Measurements from ENCODE around the gene PRIMPOL. TPM values are rescaled to one million over a fixed set of nuclear protein-coding genes. Genes with fewer than 3 reads are reported as not detected.
"Not testable (repeated sequence)": the region's sequence is repeated elsewhere in the genome, so short reads cannot be mapped to it uniquely, and the experiment has no call there.

PRIMPOL gene
- total and polyA plus RNA-seq, 7 donors, result 4.2 to 11.1 (median 5.7) TPM

DNA sequence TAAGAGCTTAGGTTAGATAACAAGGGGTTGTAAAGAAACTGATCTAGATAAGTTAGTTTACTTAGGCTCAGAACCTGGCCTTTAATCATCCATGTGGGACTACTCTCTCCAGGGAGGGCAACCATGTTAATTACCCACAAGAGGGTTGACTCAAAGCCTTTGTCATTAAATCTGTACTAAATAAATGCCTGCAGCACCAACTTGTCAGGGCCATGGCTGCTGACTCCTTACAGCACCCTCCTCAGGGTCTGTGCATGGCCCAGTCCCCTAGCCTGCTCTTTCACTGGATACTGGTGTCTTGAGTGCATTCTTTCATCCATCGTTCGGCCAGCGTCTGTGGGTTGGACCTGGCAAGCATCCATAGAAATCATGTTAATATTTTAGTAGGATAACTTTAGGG is 35.0 kb upstream of the PRIMPOL start:
- Histone ChIP-seq H3K27ac (no peak overlapping the region), H3K4me3 (no peak overlapping the region), H3K9me3 (peaks cover 3% of the 10 kb centered on the region), H3K4me1 (no peaks in the 10 kb centered on the region), H3K36me3 (ENCODE audit: insufficient read depth in 1 of 2, low read depth in 1 of 2) (no peaks in the 10 kb centered on the region), H3K27me3 (ENCODE audit: insufficient read depth in 3 of 3, low read length in 2 of 3) (no peaks in the 10 kb centered on the region)
- DNase-seq (no peak), ATAC-seq (no peak)
- WGBS, 3 donors, result 84 to 88% (median 86%) methylated on average over 3 of the region's 3 CpGs
- TF ChIP-seq, protein P1, sequence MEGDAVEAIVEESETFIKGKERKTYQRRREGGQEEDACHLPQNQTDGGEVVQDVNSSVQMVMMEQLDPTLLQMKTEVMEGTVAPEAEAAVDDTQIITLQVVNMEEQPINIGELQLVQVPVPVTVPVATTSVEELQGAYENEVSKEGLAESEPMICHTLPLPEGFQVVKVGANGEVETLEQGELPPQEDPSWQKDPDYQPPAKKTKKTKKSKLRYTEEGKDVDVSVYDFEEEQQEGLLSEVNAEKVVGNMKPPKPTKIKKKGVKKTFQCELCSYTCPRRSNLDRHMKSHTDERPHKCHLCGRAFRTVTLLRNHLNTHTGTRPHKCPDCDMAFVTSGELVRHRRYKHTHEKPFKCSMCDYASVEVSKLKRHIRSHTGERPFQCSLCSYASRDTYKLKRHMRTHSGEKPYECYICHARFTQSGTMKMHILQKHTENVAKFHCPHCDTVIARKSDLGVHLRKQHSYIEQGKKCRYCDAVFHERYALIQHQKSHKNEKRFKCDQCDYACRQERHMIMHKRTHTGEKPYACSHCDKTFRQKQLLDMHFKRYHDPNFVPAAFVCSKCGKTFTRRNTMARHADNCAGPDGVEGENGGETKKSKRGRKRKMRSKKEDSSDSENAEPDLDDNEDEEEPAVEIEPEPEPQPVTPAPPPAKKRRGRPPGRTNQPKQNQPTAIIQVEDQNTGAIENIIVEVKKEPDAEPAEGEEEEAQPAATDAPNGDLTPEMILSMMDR (IDR thresholded peaks at IDR 0.05), result no peak
- intact Hi-C loops (cut with DNase I), result no loop called here

DNA sequence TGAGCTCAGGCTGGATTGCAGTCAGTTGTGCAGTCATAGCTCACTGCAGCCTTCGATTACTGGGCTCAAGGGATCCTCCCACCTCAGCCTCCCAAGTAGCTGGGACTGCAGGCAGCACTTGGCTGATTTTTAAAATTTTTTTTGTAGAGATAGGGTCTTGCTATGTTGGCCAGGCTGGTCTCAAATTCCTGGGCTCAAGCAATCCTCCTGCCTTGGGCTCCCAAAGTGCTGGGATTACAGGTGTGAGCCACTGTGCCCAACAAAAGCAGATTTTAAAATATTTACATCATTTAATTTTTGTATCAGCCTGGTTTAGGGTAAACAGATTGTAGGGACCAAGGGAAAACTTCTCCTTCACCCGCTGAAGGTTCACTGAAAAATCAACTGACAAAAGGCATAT is 33.4 kb upstream of the PRIMPOL start:
- intact Hi-C loops (cut with DNase I); ATAC-seq; H3K36me3 ChIP-seq (ENCODE audit: insufficient read depth in 1 of 2, low read depth in 1 of 2); H3K4me1 ChIP-seq; H3K27ac ChIP-seq; H3K27me3 ChIP-seq (ENCODE audit: insufficient read depth in 3 of 3, low read length in 2 of 3); H3K4me3 ChIP-seq; H3K9me3 ChIP-seq; DNase-seq: not testable (repeated sequence)
- 78 to 83% (median 81%) methylated on average over 2 of the region's 2 CpGs for WGBS, 3 donors

DNA sequence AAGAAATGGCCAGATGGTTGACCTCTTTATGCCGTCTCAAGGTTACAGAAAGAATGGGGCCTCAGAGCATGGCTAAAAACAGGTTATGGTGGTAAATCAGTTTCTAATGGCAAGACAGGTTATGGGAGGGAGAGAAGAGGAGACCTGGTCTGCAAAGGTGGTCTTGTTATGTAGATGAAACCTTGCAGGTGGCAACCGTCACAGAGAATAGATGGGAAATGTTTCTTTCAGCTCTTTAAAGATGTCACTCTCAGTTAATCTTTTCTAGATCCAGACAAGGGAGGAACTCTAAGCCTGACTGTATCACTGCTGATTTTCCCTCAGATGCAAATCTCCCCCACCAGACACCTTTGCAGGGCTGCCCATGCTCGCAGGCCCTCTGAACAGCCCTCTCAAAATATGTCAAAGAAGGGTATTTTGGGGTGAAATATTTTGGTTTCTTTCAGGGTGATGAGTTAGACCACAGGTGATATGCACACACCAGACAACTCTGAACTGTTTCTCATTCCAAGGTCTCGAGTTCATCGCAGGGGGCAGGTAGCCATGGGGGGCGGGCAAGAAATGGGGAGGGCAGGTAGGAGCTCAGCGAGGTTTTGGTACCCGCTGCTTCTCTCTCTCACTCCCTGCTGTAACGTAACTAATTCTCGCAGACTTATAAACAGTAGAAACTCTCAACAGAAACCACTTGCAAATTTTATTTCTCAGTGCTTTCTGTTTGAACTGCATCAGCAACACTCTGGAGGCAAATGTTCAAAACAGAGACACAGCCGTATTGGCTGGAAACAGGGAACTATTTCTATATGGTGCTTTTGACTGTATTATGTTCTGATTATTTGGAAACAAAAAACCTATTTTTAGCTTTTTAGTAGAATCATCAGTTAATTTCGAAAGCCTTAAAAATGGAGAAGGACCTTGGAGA is 32.6 kb upstream of the PRIMPOL start:
- Histone ChIP-seq H3K36me3 (ENCODE audit: insufficient read depth in 1 of 2, low read depth in 1 of 2) (no peaks in the 10 kb centered on the region), H3K27ac (no peak overlapping the region), H3K4me3 (no peak overlapping the region), H3K4me1 (no peaks in the 10 kb centered on the region), H3K27me3 (ENCODE audit: insufficient read depth in 3 of 3, low read length in 2 of 3) (no peaks in the 10 kb centered on the region), H3K9me3 (peaks cover 3% of the 10 kb centered on the region)
- intact Hi-C loops (cut with DNase I), result no loop called here
- TF ChIP-seq, protein P1 (IDR thresholded peaks at IDR 0.05), result no peak
- DNase-seq (no peak), ATAC-seq (no peak)
- WGBS, 3 donors, result 80 to 83% (median 80%) methylated on average over 12 of the region's 12 CpGs

DNA sequence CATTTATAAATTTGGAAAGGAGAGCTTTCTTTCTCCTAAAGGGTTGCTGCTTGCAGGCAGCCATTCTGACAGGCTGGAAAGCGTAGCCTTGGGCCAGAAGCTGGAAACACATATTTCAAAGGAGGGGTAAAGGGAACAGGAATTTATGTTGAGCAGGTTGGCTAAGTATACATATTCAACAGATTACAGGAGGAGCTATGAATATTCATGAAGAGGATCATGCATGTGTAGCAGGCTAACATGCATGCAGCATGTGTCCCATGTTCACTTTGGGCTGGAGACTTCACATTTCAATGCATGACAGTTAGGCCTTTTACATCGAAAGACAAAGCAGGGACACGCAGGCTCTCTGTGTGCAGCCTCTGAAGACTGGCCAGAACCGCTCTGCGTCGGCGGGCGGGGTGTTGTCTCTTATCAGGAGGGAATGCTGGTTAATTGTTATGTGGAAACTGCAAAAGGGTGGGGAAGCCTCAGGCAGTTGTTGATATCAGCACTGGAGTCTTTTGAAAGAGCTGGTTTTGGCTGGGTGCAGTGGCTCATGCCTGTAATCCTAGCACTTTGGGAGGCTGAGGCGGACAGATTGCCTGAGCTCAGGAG is 31.8 kb upstream of the PRIMPOL start:
- H3K4me1 ChIP-seq, result no peaks in the 10 kb centered on the region
- H3K9me3 ChIP-seq, result peaks cover 3% of the 10 kb centered on the region
- intact Hi-C loops (cut with DNase I), result no loop called here
- TF ChIP-seq, protein P1 (IDR thresholded peaks at IDR 0.05), result no peak
- no peaks in the 10 kb centered on the region for H3K27me3 ChIP-seq (ENCODE audit: insufficient read depth in 3 of 3, low read length in 2 of 3)
- DNase-seq (no peak), ATAC-seq (no peak)
- H3K4me3 ChIP-seq, result no peak overlapping the region
- 86 to 89% (median 88%) methylated on average over 9 of the region's 9 CpGs for WGBS, 3 donors
- no peaks in the 10 kb centered on the region for H3K36me3 ChIP-seq (ENCODE audit: insufficient read depth in 1 of 2, low read depth in 1 of 2)
- no peak overlapping the region for H3K27ac ChIP-seq

DNA sequence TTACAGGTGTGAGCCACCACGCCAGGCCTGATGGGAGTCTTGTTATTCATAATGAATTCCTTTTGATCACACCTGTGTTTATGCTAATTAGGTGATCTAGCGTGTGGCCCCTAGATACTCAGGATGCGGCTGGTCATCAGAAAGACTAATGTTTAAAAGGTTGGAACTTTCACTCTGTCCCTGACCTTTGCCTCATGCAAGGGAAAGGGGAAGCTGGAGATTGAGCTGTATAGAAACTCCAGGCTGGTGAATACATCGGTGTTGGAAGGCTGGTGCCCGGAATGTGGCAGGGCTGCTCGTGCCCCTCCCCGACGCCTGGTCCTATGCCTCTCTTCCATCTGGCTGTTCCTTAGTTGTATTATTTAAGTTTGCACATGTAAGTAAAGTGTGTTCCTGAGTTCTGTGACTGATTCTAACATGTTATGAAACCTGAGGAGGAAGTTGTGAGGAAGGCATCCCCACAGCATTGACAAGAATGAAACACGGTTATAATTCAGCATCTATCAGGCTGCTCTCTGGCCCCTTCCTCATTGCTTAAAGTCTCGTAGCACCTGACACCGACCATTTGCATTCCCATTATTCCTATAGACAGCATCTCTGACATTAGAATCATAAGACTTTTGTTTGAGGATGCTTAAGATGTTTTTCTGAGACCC is 29.2 kb upstream of the PRIMPOL start:
- intact Hi-C loops (cut with DNase I), result no loop called here
- TF ChIP-seq, protein P1 (IDR thresholded peaks at IDR 0.05), result no peak
- Histone ChIP-seq H3K27ac (no peak overlapping the region), H3K4me3 (no peak overlapping the region), H3K36me3 (ENCODE audit: insufficient read depth in 1 of 2, low read depth in 1 of 2) (peaks cover 0 to 8% of the 10 kb centered on the region in 2 donors), H3K4me1 (no peaks in the 10 kb centered on the region), H3K27me3 (ENCODE audit: insufficient read depth in 3 of 3, low read length in 2 of 3) (no peaks in the 10 kb centered on the region), H3K9me3 (no peaks in the 10 kb centered on the region)
- WGBS, 3 donors, result 80 to 83% (median 82%) methylated on average over 11 of the region's 11 CpGs
- DNase-seq (no peak), ATAC-seq (no peak)

All from psoas muscle (tissue), 8 donors.